Uterus (tissue), 2 donors: ENCODE measurements around the gene AGBL4.

Experiments used
- CTCF ChIP-seq, 4 experiments: fragments of 200-600 bp in 2 of 4; fragments of 450-650 bp in 2 of 4; sonication (generic) in 2 of 4; IDR thresholded peaks; one replicate each; pipeline ENCODE4 v1.5.1; 2016 to 2019; ENCODE audit warnings: antibody characterized with exemption in 4 of 4, mild to moderate bottlenecking in 2 of 4, moderate library complexity in 1 of 4
- POLR2A ChIP-seq, 2 donors: fragments of 450-650 bp; IDR thresholded peaks; one replicate each; pipeline ENCODE4 v1.6.1; 2016; ENCODE audit warnings: antibody characterized with exemption in 2 of 2, mild to moderate bottlenecking in 1 of 2, moderate library complexity in 1 of 2

GRCh38 chr1:48955774-48956173 lies 1068.0 kb downstream of the AGBL4 start:
- TF ChIP-seq CTCF (IDR thresholded peaks at IDR 0.05): no peak
- no peak for TF ChIP-seq POLR2A (IDR thresholded peaks at IDR 0.05)
